GM19468 (cell line): Measurements from ENCODE around the gene WHRN.

Source experiments
- ATAC-seq: cut with Tn5 transposase; IDR thresholded peaks from one replicate; pipeline ENCODE4 v1.9.1; 2021; ENCODE audit warnings: mild to moderate bottlenecking, moderate library complexity, moderate number of reproducible peaks; ENCODE audit not compliant: unreplicated experiment; ENCODE audit errors: extremely low read depth

WHRN gene

GRCh38 chr9:114371973-114372917 is 133.0 kb downstream of the WHRN start:
- ATAC-seq, result no peak

GRCh38 chr9:114371343-114371944 is 133.8 kb downstream of the WHRN start:
- no peak for ATAC-seq

DNA sequence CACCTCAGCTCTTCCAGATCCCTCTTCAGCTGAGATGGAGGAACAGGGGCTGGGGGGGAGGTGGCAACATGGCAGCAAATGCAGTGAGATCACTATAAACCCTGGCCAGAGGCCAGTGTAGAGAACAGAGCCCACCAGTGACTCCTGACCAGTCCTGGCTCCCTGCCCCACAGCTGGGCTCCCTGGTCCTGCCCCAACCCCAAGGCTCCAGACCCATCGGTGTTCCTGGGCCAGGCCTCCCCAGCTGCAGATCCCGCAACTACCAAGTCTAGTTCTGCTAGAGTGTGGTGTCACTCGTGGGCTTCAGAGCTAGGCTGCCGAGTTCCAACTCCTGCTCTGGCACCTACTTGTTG is 134.3 kb downstream of the WHRN start:
- no peak for ATAC-seq

GRCh38 chr9:114370251-114370967 is 134.9 kb downstream of the WHRN start:
- no peak for ATAC-seq

DNA sequence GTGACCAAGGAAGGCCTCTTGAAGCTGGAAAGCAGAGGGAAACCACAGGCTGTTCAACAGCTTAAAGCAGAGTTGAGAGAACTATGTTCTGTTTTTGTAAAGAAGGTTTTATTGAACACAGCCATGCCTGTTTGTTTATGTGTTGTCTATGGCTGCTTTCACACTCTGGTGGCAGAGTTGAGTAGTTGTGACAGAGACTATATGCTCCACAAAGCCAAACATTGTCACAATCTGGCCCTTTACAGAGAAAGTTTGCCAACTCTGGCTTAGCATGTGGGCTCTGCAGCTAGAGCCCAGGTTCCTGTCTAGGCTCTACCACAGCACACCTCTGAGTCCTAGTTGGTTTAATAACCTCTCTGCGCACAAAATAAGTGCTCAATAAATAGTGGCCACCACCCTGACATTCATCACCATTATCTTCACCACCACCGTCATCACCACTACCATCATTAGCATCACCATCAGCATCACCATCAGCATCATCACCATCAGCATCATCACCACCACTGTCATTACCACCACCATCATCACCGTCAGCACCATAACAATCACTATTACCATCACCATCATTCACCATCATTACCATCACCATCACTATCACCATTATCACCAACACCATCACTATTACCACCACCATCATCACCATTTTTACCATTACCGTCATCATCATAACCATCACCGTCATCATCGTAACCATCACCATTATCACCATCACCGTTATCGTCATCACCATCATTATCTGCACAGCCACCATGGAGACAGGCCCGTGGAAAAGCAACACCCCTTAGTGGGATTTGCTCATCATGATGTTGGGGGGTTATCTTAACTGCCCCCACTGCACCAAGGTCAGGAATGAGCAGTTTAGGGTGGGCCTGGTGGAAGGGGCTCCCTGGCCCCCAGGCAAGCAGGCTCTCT is 135.8 kb downstream of the WHRN start:
- ATAC-seq, result no peak

DNA sequence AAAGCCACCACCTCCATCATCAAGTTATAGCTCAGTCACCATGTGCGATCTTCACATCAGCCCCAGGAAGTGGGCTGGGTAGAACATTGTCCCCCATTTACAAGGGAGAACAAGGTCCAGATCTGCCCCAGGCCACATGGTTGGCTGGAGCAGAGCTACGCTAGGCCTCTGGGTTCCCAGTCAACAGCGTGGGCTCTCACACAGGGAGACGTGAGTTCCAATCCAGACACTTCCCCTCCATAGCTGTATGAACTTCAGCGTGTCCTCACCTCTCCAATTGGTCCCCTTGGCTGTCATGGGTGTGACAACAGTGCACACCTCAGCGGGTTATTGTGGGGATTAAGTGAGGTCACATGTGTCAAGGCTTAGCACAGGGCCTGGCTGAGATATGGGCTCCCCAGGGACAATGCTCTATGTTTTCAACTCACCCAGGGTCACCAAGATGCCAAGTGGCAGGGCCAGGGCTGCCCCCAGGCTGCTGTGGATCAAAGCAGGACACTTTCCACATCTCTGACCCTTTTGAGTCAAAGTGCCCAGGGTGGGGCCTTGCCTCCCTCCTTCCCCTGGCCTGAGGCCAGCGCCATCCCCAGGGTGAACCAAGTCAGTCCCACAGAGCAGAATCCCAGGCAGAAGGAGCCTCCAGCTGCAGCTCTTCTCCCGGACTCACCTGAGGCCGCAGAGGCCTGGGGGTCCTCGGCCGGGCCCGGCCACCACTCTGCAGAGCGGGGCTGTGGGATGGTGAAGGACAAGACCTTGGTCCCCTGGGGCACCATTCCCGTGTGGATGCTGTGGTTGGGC is 137.3 kb downstream of the WHRN start:
- no peak for ATAC-seq

- ATAC-seq, result no peak
Observed at GRCh38 chr9:114367366-114367765, 137.9 kb downstream of the WHRN start.

GRCh38 chr9:114366334-114367128 is 138.7 kb downstream of the WHRN start:
- peak; percentile 23 for ATAC-seq

DNA sequence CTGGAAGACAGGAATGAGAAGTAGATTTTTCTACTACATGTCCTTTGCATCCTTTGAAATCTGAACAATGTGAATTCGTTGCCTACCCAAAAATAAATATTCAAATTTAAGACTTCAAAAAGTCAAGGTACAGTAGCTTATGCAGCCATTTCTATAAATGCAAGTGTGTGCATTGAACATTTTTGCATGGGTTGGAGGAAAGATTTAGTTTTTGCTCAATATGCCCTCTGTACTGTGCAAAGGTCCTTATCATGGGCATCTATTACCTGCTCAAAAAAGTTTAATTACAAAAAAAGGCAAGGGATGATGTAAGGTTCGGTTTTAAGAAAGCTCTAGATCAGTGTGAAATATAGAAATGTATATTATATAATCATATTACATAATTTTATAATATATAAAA is 140.1 kb downstream of the WHRN start:
- no peak for ATAC-seq

DNA sequence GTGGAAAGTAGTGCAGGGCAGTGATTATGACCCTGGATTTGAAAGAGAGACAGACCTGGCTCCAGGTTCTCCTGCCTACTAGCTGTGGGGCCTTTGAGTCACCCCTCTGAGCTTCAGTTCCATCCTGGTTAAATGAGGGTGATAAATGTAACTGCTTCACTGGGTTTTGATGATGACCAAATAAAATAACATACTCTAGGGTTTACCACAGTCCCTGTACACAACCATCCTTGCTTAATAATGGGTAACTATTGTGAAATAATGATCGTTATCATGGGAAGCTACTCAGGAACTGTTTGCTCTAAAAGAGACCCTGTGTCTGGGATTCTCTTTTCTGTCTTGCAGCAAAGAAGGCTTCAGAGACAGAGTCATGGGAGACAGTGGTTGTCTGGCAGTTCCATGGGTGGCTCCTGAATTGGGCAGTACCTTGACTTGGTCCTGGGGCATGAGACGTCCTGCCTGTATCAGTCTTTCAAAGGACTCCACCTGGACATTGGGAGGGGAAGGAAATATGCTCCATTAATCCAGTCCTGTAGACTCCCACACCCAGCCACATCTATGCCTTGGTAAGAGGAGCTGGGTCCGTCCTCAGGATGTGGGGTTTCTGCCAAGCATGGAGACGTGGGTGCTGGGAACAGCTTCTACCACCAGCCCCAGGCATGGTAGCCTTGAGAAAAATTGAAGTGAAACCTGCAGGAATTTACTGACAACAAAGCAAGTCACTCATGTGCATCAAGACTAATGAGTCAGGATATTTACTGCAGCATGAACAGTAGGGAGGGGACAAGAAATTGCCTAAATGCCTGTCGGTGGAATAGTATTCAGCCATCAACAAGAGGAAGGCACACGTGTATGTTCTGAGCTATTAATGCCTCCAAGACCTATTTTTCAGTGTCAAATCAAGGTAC is 140.9 kb downstream of the WHRN start:
- ATAC-seq, result no peak

DNA sequence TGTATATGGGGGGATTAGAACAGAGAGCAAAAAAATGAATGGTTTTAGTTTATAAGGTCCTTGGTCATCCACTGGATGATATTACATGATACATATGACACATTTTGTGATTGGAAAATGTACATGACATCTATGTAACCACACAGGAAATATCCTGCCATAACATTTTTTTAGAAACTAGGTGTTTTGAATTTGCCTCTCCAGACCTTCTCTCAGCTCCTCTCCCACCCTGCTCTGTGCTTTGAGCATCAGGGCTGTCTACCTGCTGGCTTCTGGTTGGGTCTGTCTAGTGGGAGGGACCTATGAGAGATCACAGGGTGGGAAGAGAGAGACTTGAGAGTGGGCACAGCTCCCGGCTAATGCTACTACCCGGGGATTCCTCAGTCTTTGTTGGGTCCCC is 141.8 kb downstream of the WHRN start:
- no peak for ATAC-seq

DNA sequence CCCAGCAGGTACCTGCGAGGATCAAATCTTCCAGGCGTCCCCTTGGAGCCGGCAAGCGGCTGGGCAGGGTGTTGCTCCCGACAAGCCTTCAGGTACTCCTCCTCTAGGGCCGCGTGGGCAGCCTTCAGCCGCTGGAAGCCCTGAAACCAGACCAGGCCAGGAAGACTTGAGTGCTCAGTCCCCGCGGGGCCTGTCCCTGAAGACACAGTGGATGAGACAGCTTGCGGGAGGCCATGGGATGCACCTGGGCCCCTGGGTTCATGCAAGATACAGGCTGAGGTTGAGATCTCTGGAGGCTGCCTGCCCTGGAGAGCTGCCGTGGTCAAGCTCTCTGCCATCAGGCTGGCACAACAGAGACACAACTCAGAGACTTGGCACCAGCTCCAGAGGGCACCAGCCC is 142.9 kb downstream of the WHRN start:
- no peak for ATAC-seq

- no peak for ATAC-seq
Observed at GRCh38 chr9:114361542-114361941, 143.7 kb downstream of the WHRN start.

DNA sequence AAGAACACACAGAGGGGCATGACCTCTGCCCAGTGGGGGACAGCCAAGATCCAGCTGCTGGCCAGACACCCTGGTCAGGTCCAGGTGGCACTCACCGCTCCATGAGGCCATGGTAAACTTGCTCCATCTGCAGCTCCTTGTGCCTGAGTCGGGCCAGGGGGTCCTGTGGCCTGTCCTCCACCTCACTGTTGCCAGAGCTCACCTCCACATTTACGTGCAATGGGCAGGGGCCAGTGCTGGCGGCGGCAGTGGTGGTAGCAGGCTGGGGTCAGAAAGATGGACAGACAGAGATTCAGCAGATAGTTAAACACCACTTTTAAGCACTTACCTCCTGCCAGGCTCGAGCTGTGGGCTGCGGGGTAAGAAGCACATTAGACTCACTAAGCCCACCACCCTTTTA is 145.5 kb downstream of the WHRN start:
- ATAC-seq, result no peak

DNA sequence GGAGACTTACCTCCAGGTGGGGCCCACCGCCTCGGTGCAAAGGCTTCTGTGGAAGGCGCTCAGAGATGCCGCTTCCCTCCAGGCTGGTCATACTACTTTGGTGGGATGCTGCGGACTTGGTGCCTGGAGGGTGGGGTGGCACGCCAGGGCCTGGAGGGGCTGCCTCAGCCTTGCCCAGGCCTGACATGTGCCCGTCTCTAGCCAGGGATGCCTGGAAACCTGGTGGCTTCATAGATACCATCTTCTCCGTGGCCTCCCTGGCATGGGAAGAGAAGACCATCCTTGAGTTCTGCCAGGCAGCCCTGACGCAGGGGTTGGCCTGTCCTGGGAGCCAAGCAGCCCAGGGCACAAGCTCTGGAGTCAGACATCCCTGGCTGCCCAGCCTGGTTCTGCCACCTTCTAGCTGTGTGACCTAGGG is 147.4 kb downstream of the WHRN start:
- ATAC-seq, result no peak

- ATAC-seq, result no peak
Observed at GRCh38 chr9:114357360-114357759, 147.9 kb downstream of the WHRN start.

- ATAC-seq, result no peak
Observed at GRCh38 chr9:114356792-114357191, 148.5 kb downstream of the WHRN start.

DNA sequence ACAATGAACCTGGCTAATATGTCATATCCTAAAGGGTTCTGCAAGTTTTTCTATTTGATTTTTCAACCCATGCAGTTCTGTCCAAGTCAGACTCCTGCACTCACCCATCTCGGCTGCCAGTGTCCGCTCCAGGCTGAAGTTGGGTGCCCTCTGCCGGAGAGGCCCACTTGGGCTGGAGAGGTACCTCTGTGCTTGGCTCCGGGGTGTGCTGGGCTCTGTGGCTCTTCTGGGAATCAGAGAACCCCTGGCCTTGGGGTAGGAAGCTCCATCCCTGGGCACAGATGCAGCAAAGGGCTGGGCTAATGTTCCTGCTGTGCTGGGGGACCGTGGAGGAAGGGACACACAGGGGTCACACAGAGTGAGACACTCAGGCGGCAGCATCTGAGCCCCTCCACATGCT is 149.5 kb downstream of the WHRN start:
- no peak for ATAC-seq
